Neutrophil (primary cell): ENCODE results near the gene FAM20A.

Source experiments
- H3K27ac ChIP-seq: fragments of 200-600 bp; sonication (generic); 2 replicates; pipeline ENCODE4 v1.5.1; 2016; ENCODE audit warnings: mild to moderate bottlenecking, moderate library complexity
- H3K27me3 ChIP-seq: fragments of 200-600 bp; sonication (generic); 2 replicates; pipeline ENCODE4 v1.6.0; 2016; ENCODE audit warnings: mild to moderate bottlenecking
- H3K36me3 ChIP-seq: fragments of 200-600 bp; sonication (generic); 2 replicates; pipeline ENCODE4 v1.5.1; 2017
- H3K4me1 ChIP-seq, 2 experiments: fragments of 200-600 bp in 1 of 2; sonication (generic) in 1 of 2; 1 replicate in 1 of 2; 2 replicates in 1 of 2; pipeline versions ENCODE4 v1.5.1 to v1.6.1; 2013 to 2016; ENCODE audit warnings: low read depth in 1 of 2, low read length in 1 of 2, mild to moderate bottlenecking in 1 of 2, moderate library complexity in 1 of 2; ENCODE audit not compliant: control insufficient read depth in 1 of 2, insufficient read depth in 1 of 2
- H3K4me3 ChIP-seq, 2 experiments: fragments of 200-600 bp in 1 of 2; sonication (generic) in 1 of 2; 1 replicate in 1 of 2; 2 replicates in 1 of 2; pipeline ENCODE4 v1.5.1; 2013 to 2016; ENCODE audit warnings: low read depth in 1 of 2, low read length in 1 of 2, mild to moderate bottlenecking in 1 of 2, moderate library complexity in 1 of 2
- H3K9me3 ChIP-seq: fragments of 200-600 bp; sonication (generic); 2 replicates; pipeline ENCODE4 v1.5.1; 2016
- CTCF ChIP-seq: fragments of 200-600 bp; sonication (generic); IDR thresholded peaks from 2 replicates; pipeline ENCODE4 v1.5.1; 2016; ENCODE audit warnings: antibody characterized with exemption

FAM20A gene

GRCh38 chr17:68608515-68609130 is 7.5 kb upstream of the FAM20A start:
- no peak for TF ChIP-seq CTCF
- Histone ChIP-seq H3K27ac (no peak overlapping the region), H3K27me3 (peaks cover 43% of the 10 kb centered on the region), H3K9me3 (peaks cover 11% of the 10 kb centered on the region), H3K4me3 (no peak overlapping the region), H3K36me3 (no peaks in the 10 kb centered on the region), H3K4me1 (no peaks in the 10 kb centered on the region)

GRCh38 chr17:68606451-68607307 is 5.5 kb upstream of the FAM20A start:
- H3K4me1 ChIP-seq = peaks cover 14 to 15% of the 10 kb centered on the region in 2 experiments
- TF ChIP-seq CTCF = no peak
- H3K9me3 ChIP-seq = peaks cover 11% of the 10 kb centered on the region
- H3K27me3 ChIP-seq = peaks cover 49% of the 10 kb centered on the region
- H3K27ac ChIP-seq = no peak overlapping the region
- H3K4me3 ChIP-seq = no peak overlapping the region
- H3K36me3 ChIP-seq = no peaks in the 10 kb centered on the region

DNA sequence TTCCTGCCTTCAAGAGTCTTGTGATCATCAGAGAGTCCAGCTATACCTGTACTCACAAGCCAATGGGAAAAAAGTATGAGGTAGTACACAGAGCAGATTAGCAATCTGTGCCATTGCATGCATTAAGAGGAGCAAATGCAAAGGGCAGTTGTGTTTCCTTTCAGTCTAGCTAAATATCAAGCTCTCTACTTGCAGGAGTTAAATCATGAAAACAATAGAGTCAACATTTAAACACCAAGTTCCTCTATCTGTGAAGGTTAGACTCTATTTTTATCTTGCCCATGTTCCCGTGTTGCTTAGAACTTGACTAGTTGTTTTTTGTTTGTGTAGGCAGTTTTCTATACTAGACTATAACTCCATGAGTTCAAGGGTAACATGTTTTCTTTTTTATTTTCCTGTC is 4.7 kb upstream of the FAM20A start:
- Histone ChIP-seq H3K27ac (no peak overlapping the region), H3K9me3 (peaks cover 11% of the 10 kb centered on the region), H3K27me3 (peaks cover 52% of the 10 kb centered on the region), H3K36me3 (no peaks in the 10 kb centered on the region), H3K4me1 (peaks cover 17 to 22% of the 10 kb centered on the region in 2 experiments), H3K4me3 (no peak overlapping the region)
- TF ChIP-seq CTCF = no peak

GRCh38 chr17:68603656-68604055 is 2.5 kb upstream of the FAM20A start:
- H3K27ac ChIP-seq = no peak overlapping the region
- H3K27me3 ChIP-seq = peaks cover 74% of the 10 kb centered on the region
- H3K9me3 ChIP-seq = peaks cover 2% of the 10 kb centered on the region
- H3K36me3 ChIP-seq = no peaks in the 10 kb centered on the region
- no peak overlapping the region for H3K4me3 ChIP-seq
- H3K4me1 ChIP-seq = peaks cover 27 to 30% of the 10 kb centered on the region in 2 experiments
- TF ChIP-seq CTCF = no peak

DNA sequence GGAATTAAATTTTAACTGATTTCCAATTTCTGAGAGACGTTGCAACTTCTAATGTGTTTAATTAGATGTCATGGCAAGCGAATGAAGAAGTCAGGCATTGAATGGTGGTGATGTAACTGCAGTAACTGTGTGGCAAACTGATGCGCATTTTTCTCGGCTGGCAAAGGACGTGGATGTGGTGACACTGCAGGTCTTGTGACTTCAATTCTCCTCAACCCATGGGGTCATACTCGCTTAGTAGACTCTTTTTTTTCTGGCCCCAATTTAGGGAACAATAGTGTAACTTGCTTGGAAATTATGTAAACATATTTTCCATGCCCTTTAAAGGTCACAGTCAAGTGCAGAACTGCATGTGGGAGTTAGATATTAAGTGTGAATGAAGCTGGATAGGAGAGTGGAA is 1.9 kb upstream of the FAM20A start:
- TF ChIP-seq CTCF = no peak
- Histone ChIP-seq H3K27me3 (peaks cover 81% of the 10 kb centered on the region), H3K4me1 (peaks cover 27 to 30% of the 10 kb centered on the region in 2 experiments), H3K4me3 (no peak overlapping the region), H3K9me3 (no peaks in the 10 kb centered on the region), H3K36me3 (no peaks in the 10 kb centered on the region), H3K27ac (no peak overlapping the region)
